WTC11 (cell line): ENCODE results near the gene BRI3.

Source experiments
- AFF4 ChIP-seq: sonication (generic); formaldehyde crosslinking; IDR thresholded peaks from 2 replicates; pipeline ENCODE4 v1.8.1; 2023; ENCODE audit warnings: mild to moderate bottlenecking, missing genetic modification reagents, borderline replicate concordance
- CTCF ChIP-seq: fragments of 200-600 bp; IDR thresholded peaks from 2 replicates; pipeline ENCODE4 v1.8.0; 2022; ENCODE audit warnings: antibody characterized with exemption
- ETV6 ChIP-seq: sonication (generic); formaldehyde crosslinking; IDR thresholded peaks from 2 replicates; pipeline ENCODE4 v1.8.1; 2022; ENCODE audit warnings: mild to moderate bottlenecking, missing genetic modification reagents
- MYBL2 ChIP-seq: sonication (generic); formaldehyde crosslinking; IDR thresholded peaks from 2 replicates; pipeline ENCODE4 v1.8.1; 2023; ENCODE audit warnings: mild to moderate bottlenecking, moderate library complexity, missing genetic modification reagents
- NFATC4 ChIP-seq: fragments of 250-450 bp; sonication (Bioruptor Pico); IDR thresholded peaks from 2 replicates; pipeline ENCODE4 v1.9.0; 2021; ENCODE audit warnings: mild to moderate bottlenecking
- NFE2L1 ChIP-seq: sonication (generic); formaldehyde crosslinking; IDR thresholded peaks from 2 replicates; pipeline ENCODE4 v1.8.1; 2023; ENCODE audit warnings: missing genetic modification reagents
- ZNF281 ChIP-seq: sonication (generic); formaldehyde crosslinking; IDR thresholded peaks from 2 replicates; pipeline ENCODE4 v1.8.0; 2023; ENCODE audit warnings: mild to moderate bottlenecking, missing genetic modification reagents

- no peak for TF ChIP-seq CTCF
- no peak for TF ChIP-seq ETV6 (CRISPR knock-in tag)
- no peak for TF ChIP-seq AFF4 (CRISPR knock-in tag)
- TF ChIP-seq NFE2L1 (CRISPR knock-in tag), result no peak
- no peak for TF ChIP-seq MYBL2 (CRISPR knock-in tag)
- no peak for TF ChIP-seq NFATC4 (CRISPR knock-in tag)
- no peak for TF ChIP-seq ZNF281 (CRISPR knock-in tag)
Measured at GRCh38 chr7:98251231-98251600, 30.3 kb upstream of the BRI3 start.
